Measurements from ENCODE around the gene CLIC3.

Gene CLIC3

GRCh38 chr9:137001857-137002645 is 5.7 kb upstream of the CLIC3 start:
- TF ChIP-seq FOXP2 (optimal IDR thresholded peaks at IDR 0.05; ENCODE audit: control extremely low read depth, extremely low read length, insufficient read depth) (no peak), EZH2 (IDR thresholded peaks at IDR 0.05) (no peak), POLR2AphosphoS5 (IDR thresholded peaks at IDR 0.05; ENCODE audit: borderline replicate concordance, low read depth, low read length) (no peak)
- Histone ChIP-seq H3K9ac (ENCODE audit: insufficient read length) (no peak overlapping the region), H3K27ac (no peak overlapping the region), H3K4me3 (no peak overlapping the region), H3K36me3 (ENCODE audit: insufficient read depth, low read length) (no peaks in the 10 kb centered on the region), H3K9me3 (ENCODE audit: low read depth, low read length) (no peaks in the 10 kb centered on the region)
- DNase-seq (ENCODE audit: low read depth, low spot score): no peak

- Histone ChIP-seq H3K4me3 (no peak overlapping the region), H3K36me3 (ENCODE audit: insufficient read depth, low read length) (no peaks in the 10 kb centered on the region), H3K9ac (ENCODE audit: insufficient read length) (no peak overlapping the region), H3K27ac (no peak overlapping the region), H3K9me3 (ENCODE audit: low read depth, low read length) (no peaks in the 10 kb centered on the region)
- TF ChIP-seq EZH2 (IDR thresholded peaks at IDR 0.05): no peak
- no peak for TF ChIP-seq FOXP2 (optimal IDR thresholded peaks at IDR 0.05; ENCODE audit: control extremely low read depth, extremely low read length, insufficient read depth)
- TF ChIP-seq POLR2AphosphoS5 (IDR thresholded peaks at IDR 0.05; ENCODE audit: borderline replicate concordance, low read depth, low read length): no peak
- DNase-seq (ENCODE audit: low read depth, low spot score): no peak
Observed at GRCh38 chr9:137000177-137000930, 4.0 kb upstream of the CLIC3 start.

- Histone ChIP-seq H3K9me3 (ENCODE audit: low read depth, low read length) (no peaks in the 10 kb centered on the region), H3K27ac (no peak overlapping the region), H3K4me3 (no peak overlapping the region), H3K36me3 (ENCODE audit: insufficient read depth, low read length) (peaks cover 5% of the 10 kb centered on the region; the same call in 1 of the 2 replicates), H3K9ac (ENCODE audit: insufficient read length) (no peak overlapping the region)
- DNase-seq (ENCODE audit: low read depth, low spot score): no peak
- no peak for TF ChIP-seq FOXP2 (optimal IDR thresholded peaks at IDR 0.05; ENCODE audit: control extremely low read depth, extremely low read length, insufficient read depth)
Observed at GRCh38 chr9:136997830-136998234, 1.5 kb upstream of the CLIC3 start.

GRCh38 chr9:136997371-136997770 is 1.0 kb upstream of the CLIC3 start:
- Histone ChIP-seq H3K36me3 (ENCODE audit: insufficient read depth, low read length) (peaks cover 5% of the 10 kb centered on the region; the same call in 1 of the 2 replicates), H3K27ac (no peak overlapping the region), H3K9me3 (ENCODE audit: low read depth, low read length) (no peaks in the 10 kb centered on the region), H3K9ac (ENCODE audit: insufficient read length) (no peak overlapping the region), H3K4me3 (no peak overlapping the region)
- no peak for DNase-seq (ENCODE audit: low read depth, low spot score)
- no peak for TF ChIP-seq FOXP2 (optimal IDR thresholded peaks at IDR 0.05; ENCODE audit: control extremely low read depth, extremely low read length, insufficient read depth)
- TF ChIP-seq POLR2AphosphoS5 (IDR thresholded peaks at IDR 0.05; ENCODE audit: borderline replicate concordance, low read depth, low read length): no peak
- no peak for TF ChIP-seq EZH2 (IDR thresholded peaks at IDR 0.05)

- TF ChIP-seq FOXP2 (optimal IDR thresholded peaks at IDR 0.05; ENCODE audit: control extremely low read depth, extremely low read length, insufficient read depth) (no peak), EZH2 (IDR thresholded peaks at IDR 0.05) (no peak), POLR2AphosphoS5 (IDR thresholded peaks at IDR 0.05; ENCODE audit: borderline replicate concordance, low read depth, low read length) (no peak)
- H3K9ac ChIP-seq (ENCODE audit: insufficient read length): peak overlapping the region; percentile 59
- no peak for DNase-seq (ENCODE audit: low read depth, low spot score)
- H3K4me3 ChIP-seq: no peak overlapping the region
- H3K9me3 ChIP-seq (ENCODE audit: low read depth, low read length): no peaks in the 10 kb centered on the region
- no peak overlapping the region for H3K27ac ChIP-seq
- H3K36me3 ChIP-seq (ENCODE audit: insufficient read depth, low read length): peaks cover 5% of the 10 kb centered on the region; the same call in 1 of the 2 replicates
Observed at GRCh38 chr9:136995772-136996311, 526 bp downstream of the CLIC3 start.

GRCh38 chr9:136995362-136995761 is 1.0 kb downstream of the CLIC3 start:
- DNase-seq (ENCODE audit: low read depth, low spot score): no peak
- H3K4me3 ChIP-seq: no peak overlapping the region
- TF ChIP-seq FOXP2 (optimal IDR thresholded peaks at IDR 0.05; ENCODE audit: control extremely low read depth, extremely low read length, insufficient read depth): no peak
- no peak; the same call in 1 of the 2 replicates for TF ChIP-seq POLR2AphosphoS5 (IDR thresholded peaks at IDR 0.05; ENCODE audit: borderline replicate concordance, low read depth, low read length)
- no peak for TF ChIP-seq EZH2 (IDR thresholded peaks at IDR 0.05)
- no peak overlapping the region for H3K27ac ChIP-seq
- no peak overlapping the region for H3K9ac ChIP-seq (ENCODE audit: insufficient read length)
- peaks cover 5% of the 10 kb centered on the region; the same call in 1 of the 2 replicates for H3K36me3 ChIP-seq (ENCODE audit: insufficient read depth, low read length)
- H3K9me3 ChIP-seq (ENCODE audit: low read depth, low read length): no peaks in the 10 kb centered on the region

GRCh38 chr9:136994888-136995230 is 1.5 kb downstream of the CLIC3 start:
- TF ChIP-seq POLR2AphosphoS5 (IDR thresholded peaks at IDR 0.05; ENCODE audit: borderline replicate concordance, low read depth, low read length) (no peak; the same call in 1 of the 2 replicates), FOXP2 (optimal IDR thresholded peaks at IDR 0.05; ENCODE audit: control extremely low read depth, extremely low read length, insufficient read depth) (no peak), EZH2 (IDR thresholded peaks at IDR 0.05) (no peak)
- H3K27ac ChIP-seq: no peak overlapping the region
- H3K9me3 ChIP-seq (ENCODE audit: low read depth, low read length): no peaks in the 10 kb centered on the region
- H3K36me3 ChIP-seq (ENCODE audit: insufficient read depth, low read length): peaks cover 5% of the 10 kb centered on the region; the same call in 1 of the 2 replicates
- no peak overlapping the region for H3K9ac ChIP-seq (ENCODE audit: insufficient read length)
- H3K4me3 ChIP-seq: no peak overlapping the region
- DNase-seq (ENCODE audit: low read depth, low spot score): no peak

- Histone ChIP-seq H3K9me3 (ENCODE audit: low read depth, low read length) (no peaks in the 10 kb centered on the region), H3K36me3 (ENCODE audit: insufficient read depth, low read length) (peaks cover 5% of the 10 kb centered on the region; the same call in 1 of the 2 replicates), H3K4me3 (no peak overlapping the region), H3K9ac (ENCODE audit: insufficient read length) (no peak overlapping the region), H3K27ac (no peak overlapping the region)
- TF ChIP-seq POLR2AphosphoS5 (IDR thresholded peaks at IDR 0.05; ENCODE audit: borderline replicate concordance, low read depth, low read length): no peak
- DNase-seq (ENCODE audit: low read depth, low spot score): no peak
Observed at GRCh38 chr9:136994180-136994887, 2.0 kb downstream of the CLIC3 start.

Measured in SK-N-MC (cell line).